Coronary artery (tissue), 2 donors: ENCODE measurements around the gene CDH12.
"Not testable (repeated sequence)": the region's sequence is repeated elsewhere in the genome, so short reads cannot be mapped to it uniquely, and the experiment has no call there.

Experiments used
- DNase-seq: peaks from one replicate; pipeline ENCODE4 v3.0.0-alpha.2; 2017; ENCODE audit warnings: low spot score
- H3K27ac ChIP-seq, 2 donors: fragments of 200-600 bp; sonication (generic); one replicate each; pipeline ENCODE4 v1.5.1; 2016 to 2019
- H3K4me3 ChIP-seq: fragments of 200-600 bp; sonication (generic); 2 replicates; pipeline ENCODE4 v1.5.1; 2016; ENCODE audit warnings: mild to moderate bottlenecking, moderate library complexity
- TF ChIP-seq, protein P1 (sequence below): fragments of 200-600 bp; sonication (generic); IDR thresholded peaks from one replicate; pipeline ENCODE4 v1.5.1; 2019; ENCODE audit warnings: antibody characterized with exemption

The CDH12 gene

DNA sequence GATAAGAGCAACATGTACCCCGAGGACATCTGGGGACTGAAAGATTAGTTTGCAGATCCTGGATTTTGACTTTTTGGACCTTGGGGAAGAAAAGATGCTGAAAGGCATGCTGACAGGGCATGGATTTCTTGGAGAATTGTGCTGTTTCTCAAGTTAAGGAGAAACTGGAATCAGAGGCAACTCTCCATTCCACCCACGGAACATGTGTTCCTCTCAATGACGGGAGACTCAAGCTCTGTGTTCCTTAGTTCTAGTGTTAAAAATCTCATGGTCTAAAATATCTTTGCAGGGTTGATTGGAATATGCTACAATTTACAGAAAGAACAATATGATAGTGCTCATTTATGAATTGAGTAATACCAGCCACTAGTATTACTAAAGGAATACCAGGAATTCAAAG is 34.4 kb upstream of the CDH12 start:
- TF ChIP-seq, protein P1, sequence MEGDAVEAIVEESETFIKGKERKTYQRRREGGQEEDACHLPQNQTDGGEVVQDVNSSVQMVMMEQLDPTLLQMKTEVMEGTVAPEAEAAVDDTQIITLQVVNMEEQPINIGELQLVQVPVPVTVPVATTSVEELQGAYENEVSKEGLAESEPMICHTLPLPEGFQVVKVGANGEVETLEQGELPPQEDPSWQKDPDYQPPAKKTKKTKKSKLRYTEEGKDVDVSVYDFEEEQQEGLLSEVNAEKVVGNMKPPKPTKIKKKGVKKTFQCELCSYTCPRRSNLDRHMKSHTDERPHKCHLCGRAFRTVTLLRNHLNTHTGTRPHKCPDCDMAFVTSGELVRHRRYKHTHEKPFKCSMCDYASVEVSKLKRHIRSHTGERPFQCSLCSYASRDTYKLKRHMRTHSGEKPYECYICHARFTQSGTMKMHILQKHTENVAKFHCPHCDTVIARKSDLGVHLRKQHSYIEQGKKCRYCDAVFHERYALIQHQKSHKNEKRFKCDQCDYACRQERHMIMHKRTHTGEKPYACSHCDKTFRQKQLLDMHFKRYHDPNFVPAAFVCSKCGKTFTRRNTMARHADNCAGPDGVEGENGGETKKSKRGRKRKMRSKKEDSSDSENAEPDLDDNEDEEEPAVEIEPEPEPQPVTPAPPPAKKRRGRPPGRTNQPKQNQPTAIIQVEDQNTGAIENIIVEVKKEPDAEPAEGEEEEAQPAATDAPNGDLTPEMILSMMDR = no peak
- no peak overlapping the region for H3K4me3 ChIP-seq
- no peak overlapping the region for H3K27ac ChIP-seq
- no peak for DNase-seq

DNA sequence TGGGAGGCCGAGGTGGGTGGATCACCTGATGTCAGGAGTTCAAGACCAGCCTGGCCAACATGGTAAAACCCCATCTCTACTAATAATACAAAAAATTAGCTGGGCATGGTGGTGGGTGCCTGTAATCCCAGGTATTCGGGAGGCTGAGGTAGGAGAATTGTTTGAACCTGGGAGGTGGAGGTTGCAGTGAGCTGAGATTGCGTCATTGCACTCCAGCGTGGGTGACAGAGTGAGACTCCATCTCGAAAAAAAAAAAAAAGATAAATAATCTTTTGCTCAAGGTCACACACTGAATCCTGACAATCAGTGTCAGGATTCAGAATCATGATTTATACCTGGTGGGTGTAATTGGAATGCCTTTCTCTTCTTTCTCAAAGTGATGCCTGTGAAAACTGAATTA is 5.8 kb upstream of the CDH12 start:
- not testable (repeated sequence) for H3K27ac ChIP-seq, DNase-seq, H3K4me3 ChIP-seq

DNA sequence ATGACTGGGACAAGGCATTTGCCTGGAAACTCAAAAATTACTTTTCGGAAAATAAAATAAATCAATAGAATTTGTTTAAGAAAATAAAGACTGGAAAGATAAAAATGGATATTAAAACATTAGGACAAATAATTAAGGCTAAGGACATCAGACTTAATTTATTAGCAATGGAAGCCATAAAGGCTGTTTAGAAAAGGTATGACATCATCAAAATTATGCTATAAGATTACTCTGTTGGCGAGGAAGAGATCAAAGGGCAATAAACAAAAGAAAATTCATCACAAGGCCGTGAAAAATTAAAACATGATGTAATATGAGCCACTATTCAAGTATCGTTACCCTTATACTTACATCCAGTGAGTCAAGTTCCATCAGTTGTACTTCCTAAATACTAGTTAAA is 2.7 kb upstream of the CDH12 start:
- no peak overlapping the region for H3K27ac ChIP-seq
- TF ChIP-seq, protein P1 = no peak
- DNase-seq = no peak
- H3K4me3 ChIP-seq = no peak overlapping the region

DNA sequence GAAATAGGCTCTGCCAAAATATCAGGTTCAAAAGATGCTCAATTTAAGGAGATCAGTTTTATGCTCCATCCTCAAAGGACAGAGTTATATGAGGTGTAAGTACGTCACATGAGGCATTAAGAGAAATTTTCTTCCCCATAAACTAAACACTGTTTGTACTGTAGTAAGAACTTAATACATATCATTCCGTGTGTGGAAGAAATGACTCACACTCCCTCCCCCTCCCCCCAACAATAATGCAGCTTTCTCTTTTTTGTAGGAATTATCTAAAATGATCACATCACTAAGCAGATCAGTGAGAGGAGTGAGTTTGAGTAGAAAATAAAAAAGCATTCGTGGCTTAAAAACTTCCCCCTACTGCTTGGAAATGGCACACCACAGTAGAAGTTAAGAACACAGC is 2.2 kb downstream of the CDH12 start:
- Histone ChIP-seq H3K27ac (no peak overlapping the region), H3K4me3 (no peak overlapping the region)
- DNase-seq = no peak
- TF ChIP-seq, protein P1 = no peak

DNA sequence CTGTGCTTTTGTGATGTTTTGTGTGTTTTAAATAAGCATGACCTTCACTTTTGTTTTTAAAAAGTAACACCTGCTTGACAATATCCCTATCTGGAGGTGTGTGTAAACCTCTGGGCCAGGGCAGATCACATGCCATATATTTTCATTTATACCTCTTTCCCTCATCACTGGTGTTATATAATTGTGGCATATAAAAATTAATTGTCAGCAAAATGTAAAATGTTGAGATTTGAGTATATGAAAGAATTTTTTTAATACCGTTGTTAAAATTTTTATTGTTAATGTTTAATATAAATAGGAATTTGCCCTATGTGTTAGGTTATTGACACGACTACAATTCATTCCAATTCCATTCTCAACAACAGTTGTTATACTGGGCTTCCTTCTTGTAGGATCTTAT is 6.5 kb downstream of the CDH12 start:
- no peak overlapping the region for H3K4me3 ChIP-seq
- DNase-seq = no peak
- TF ChIP-seq, protein P1 = no peak
- no peak overlapping the region for H3K27ac ChIP-seq

DNA sequence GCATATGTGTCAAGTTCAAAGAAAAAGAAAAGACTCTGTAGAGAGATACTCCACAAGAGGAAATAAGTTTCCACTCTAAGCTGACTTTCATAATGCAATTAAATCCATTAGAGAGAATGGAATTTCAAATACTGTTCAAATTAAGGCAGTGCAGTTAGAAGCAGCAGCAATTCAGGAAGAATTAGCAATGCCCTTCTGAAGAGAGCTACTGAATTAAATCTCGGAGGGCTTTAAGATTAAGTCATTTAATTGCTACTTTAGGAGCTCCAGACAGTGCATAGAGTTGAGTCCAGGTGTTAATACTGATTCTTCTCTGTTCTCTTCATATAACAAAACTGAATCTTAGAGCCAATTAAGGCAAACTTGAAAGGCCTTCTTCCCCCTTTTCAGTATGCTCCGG is 8.5 kb downstream of the CDH12 start:
- Histone ChIP-seq H3K27ac (no peak overlapping the region), H3K4me3 (no peak overlapping the region)
- DNase-seq = no peak
- TF ChIP-seq, protein P1 = no peak

DNA sequence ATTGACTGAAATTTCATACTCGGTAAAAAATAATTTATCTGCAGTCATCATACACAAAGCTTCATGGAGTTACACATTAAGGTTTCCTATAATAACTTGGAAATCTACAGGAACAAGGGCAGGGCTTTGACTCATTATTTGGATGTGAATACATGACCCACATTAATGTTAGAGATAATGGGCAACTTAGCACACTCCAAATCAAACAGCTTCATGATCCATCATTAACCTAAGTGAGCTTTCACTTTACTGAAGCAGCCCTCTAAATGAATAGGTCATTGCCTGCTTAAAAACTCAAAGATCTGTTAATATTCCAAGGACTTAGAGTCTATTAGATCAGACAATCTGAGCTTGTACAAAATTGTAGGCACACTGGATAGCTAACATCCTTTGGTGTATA is 9.0 kb downstream of the CDH12 start:
- no peak for DNase-seq
- Histone ChIP-seq H3K27ac (no peak overlapping the region), H3K4me3 (no peak overlapping the region)
- TF ChIP-seq, protein P1 = no peak

DNA sequence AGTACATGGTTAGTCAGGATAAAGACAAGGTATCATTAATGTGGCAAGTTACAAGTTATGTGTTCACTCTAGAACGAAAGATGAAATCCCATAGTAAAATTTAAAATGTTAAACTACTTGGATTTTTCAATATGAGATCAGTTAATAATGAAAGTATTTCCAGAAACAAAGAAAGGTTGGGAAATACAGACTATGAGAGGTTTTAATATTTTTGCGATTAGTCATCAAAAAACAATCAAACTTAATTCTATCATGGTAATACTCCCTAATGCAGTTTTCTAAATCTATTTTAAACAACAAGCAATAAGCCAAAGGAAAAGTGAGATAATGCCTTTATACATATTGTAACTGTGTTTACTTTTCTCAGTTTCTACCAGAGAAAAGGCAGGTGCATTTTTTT is 10.6 kb downstream of the CDH12 start:
- H3K27ac ChIP-seq = no peak overlapping the region
- TF ChIP-seq, protein P1 = no peak
- H3K4me3 ChIP-seq = no peak overlapping the region
- DNase-seq = no peak
